GM19328 (cell line): ENCODE measurements around the gene IRF7.

Experiments used
- ATAC-seq: cut with Tn5 transposase; IDR thresholded peaks from one replicate; pipeline ENCODE4 v1.9.1; 2021; ENCODE audit warnings: mild to moderate bottlenecking, moderate library complexity; ENCODE audit not compliant: unreplicated experiment

The IRF7 gene

DNA sequence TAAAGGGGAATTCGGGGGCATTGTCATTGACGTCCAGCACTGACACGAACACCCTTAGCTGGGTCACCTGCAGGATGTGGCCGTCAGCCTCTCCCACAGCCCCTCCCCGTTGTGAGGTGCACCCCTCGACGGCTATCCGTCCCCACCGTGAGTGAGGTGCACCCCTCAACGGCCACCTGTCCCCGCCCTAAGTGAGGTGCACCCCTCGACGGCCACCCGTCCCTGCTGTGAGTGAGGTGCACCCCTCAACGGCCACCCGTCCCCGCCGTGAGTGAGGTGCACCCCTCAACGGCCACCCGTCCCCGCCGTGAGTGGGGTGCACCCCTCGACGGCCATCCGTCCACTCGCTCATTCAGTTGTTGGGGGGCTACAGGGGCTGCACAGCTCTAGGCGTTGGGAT is 6.1 kb upstream of the IRF7 start:
- no peak for ATAC-seq

DNA sequence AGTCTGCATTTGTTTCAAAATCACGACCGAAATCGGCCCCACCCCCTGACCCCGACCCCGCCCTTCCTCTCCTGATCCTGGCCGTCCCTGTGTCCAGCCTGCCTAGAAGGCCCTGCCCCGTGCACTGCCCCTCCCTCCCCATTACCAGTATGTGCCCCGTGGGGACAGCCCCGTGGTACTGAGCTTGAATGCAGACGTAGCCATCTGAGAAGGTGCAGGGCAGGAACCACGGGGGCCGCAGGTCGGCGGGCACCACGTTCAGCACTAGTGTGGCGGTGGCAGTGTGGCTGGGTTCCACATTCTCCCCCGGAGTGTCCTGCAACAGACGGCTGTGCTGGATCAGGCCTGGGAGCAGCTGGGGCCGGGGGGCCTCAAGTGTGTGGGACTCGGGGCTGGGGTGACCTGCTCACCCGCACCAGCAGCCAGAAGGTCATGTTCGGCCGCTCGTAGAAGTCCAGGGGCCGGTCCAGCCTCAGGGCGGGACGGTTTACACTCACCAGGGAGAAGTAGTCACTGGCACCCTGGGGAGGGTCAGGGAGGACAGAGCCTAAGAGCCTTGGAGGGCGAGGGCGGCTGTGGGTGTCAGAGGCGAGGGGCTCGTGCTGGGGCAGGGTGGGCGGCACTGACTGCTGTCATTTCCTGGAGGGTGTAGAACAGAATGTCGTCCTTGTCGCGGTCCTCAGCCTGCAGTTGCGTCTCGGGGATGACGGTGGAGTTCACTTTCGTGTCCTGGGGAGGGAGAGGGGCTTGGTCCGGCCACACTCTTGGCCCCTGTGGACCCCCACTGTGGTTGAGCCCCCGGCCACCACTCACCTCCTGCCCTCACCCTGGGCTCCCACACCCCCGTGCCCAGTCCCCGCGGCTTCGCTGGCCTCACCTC is 5.4 kb upstream of the IRF7 start:
- no peak for ATAC-seq

DNA sequence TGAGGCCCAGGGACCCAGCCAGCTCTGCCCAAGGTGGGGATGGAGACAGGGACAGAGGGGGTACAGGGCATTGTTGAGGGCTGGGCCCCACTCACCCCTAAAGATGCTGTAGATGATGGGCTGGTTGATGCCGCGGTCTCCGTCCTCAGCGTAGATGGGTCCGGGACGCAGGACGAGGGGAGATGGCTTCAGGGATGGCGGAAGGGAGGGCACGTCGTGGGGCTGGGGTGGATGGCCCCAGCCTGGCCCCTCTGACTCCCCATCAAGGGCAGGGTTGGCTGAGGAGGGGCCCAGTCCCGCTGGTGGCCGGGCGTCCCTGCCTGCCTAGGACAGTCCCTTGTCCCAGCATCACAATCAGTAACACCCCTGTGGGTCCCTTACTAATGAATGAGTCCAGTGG is 4.5 kb upstream of the IRF7 start:
- ATAC-seq = no peak

DNA sequence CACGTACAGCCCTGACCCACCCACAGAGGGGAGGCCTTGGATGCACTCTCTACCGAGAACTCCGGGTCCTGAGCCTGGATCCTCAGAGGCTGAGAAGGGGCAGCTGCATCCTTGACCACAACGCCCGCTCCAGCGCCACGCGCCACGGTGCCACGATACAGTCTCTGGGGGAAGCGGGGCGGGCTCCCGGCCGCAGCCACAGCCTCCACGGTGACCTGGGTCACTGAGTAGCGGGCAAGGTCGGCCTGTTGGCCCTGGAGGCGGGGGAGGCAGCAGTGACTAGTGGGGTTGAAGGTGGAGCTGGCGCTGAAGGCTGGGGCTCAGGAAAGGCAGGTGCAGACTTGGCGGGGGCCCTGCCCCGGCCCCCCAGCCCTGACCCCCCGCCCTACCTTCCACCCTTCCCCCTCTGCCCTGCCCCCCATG is 3.9 kb upstream of the IRF7 start:
- no peak for ATAC-seq

DNA sequence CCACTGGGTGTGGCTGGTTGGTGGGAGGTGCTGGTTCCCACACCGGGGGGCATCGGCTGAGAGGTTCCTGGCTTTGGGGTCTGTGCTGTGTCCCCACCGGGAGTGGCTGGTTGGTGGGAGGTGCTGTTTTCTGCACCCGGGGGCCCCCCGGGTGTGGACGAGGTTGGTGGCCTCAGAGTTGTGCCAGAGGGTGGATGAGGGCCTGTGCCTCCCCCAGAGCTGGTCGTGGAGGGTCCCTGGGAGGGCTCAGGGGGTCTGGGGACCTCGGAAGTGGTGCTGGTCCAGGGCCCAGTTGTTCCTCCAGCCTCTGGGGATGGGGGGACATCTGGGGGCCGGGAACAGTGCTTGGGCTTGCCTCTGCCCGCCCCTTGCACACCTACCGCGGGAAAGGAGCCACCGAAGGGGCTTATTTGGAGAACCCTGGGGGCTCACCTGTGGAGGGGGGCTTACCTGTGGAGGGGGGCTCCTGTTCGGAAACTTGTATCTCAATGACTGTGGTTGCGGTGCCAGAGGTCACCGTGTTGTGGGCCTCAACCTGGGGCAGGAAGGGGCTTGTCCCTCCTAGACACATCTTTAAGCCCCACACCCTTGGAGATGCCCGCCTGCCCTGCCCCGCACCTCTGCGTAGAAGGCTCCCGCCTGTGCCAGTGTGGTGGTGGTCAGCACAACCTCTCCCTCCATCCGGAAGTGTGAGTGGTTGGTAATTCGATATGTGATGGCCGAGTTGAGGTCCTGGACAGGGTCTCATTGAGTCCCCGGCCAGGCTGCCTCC is 3.3 kb upstream of the IRF7 start:
- no peak for ATAC-seq

DNA sequence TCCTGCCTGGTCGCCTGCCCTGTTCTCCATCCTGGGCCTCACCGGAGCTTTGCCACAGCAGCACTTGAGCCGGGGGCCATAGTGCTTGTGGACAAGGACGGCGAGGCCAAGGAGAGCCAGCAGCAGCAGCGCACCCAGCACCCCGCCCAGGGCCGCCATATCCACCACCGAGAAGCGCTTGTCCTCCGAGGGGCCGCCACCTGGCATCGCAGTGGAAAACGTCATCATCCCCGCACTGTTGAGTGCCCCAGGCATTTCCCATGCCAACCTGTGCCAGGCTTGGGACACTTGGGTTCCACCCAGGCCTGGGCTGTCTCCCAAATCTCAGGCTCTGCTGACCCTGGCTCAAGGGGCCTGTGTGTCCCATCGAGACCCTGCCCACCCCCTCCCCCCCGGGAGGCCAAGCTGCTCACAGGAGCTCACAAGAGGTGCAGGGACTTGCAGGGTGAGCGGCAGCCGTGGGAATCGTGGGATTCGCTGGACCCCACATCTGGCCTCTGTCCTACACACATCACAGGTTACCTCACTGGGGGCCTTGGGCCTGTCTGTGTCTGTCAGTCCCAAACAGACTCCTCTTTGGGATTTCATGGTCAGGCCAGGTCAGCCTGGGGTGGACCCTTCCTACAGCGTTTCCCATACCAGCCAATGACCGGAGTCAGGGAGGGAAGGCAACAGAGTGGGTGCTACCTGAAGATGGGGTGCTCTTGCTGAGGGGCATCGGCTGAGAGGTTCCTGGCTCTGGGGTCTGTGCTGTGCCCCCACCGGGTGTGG is 2.3 kb upstream of the IRF7 start:
- no peak for ATAC-seq

DNA sequence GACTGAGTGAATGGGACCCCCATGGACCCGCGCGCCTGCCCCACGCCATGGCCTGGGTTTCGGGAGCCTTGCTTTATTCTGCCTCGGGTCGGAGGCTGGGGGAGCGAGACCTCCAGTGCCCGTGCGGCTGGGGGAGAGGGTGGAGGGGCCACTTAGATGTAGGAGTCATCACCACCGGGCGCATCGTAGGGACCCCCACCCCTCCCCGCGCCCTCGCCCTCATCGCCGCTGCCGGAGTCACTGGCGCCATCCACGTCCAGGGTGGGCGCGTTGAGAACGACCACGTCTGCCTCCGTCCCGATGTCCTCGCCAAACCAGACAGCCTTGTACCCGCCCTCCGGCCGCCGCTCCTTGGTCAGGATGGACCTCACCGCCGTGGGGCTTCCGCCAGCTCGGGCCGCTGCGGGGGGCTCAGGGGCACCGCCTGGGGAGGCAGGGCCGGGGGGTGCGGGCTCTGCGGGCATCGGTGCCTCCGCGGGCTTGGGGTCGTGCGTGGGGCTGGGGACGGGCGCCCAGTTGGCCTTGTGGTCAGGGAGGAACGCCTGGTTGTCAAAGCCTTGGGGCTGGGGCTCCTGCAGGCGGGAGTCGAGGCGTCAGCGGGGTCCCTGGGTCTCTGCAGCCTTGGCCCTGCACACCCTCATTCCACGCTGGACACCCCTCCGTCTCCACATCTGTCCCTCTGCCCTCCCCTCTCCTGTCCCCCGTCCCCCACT is 1.6 kb upstream of the IRF7 start:
- no peak for ATAC-seq

DNA sequence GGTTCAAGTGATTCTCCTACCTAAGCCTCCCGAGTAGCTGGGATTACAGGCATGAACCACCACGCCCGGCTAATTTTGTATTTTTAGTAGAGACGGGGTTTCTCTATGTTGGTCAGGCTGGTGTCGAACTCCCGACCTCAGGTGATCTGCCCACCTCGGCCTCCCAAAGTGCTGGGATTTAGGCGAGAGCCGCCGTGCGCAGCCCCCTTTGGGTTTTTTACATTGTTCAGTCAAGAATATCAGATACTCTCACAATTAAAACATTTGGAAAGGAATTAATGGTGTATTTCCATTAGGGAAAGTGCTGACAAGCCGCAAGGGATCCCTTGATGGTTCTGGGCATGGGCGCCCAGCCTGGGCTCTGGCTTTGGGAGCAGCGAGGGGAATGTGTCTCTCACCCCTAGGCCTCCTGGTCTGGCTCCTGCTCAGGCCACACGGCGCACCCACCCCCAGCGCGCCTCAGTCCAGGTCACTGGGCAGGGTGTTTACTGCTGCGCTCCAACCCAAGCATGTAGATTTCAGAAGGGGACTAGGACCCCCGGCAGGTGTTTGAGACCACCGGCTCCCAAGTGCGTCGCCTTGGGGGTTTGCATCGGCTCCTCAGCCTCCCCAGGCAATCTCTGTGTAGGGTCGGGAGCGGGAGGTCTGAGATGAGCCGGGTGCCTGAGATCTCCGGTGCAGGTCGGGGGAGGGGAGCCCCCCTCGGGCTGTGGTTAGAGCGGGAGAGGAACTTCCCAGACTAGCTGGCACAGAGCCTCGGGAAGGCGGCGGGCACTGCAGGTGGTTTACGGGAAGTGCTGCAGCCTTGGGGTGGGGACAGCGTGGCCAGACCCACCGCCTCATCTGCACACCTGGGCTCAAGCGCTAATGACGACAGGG is 809 bp upstream of the IRF7 start:
- no peak for ATAC-seq

DNA sequence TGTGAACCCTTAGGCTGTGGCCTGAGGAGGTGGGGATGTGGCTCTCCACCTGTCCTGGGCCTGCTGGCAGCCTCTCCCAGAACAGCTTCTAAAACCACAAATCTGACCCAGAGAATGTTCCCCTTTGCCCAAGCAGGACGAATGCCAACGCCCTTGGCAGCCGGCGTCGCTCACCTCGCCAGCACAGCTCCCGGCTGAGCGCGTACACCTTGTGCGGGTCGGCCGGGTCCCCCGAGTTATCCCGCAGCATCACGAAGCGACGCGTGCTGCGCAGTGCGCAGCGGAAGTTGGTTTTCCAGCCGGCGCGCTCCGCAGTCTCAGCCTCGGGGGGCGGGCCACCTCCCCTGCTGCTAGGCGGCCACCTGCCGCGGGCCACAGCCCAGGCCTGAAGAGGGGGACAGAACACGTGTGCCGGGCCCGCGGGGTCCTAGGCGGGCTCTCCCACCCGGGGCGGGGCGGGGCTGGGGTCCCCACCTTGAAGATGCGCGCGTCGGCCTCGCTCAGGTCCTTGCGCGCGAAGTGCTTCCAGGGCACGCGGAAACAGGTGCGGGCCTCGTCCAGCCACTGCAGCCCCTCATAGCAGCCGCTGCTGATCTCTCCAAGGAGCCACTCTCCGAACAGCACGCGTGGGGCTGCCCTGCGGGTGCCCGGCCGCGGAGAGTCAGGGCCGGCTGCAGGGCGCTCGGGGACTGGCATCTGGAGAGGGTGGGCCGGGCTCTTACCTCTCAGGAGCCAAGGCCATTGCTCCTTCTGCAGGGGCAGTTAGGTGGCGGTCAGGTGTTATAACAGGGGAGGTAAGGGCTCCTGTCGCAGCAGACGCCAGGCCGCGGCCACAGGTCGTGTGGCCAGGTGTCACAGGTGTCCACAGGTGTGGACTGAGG is 887 bp downstream of the IRF7 start:
- no peak for ATAC-seq

DNA sequence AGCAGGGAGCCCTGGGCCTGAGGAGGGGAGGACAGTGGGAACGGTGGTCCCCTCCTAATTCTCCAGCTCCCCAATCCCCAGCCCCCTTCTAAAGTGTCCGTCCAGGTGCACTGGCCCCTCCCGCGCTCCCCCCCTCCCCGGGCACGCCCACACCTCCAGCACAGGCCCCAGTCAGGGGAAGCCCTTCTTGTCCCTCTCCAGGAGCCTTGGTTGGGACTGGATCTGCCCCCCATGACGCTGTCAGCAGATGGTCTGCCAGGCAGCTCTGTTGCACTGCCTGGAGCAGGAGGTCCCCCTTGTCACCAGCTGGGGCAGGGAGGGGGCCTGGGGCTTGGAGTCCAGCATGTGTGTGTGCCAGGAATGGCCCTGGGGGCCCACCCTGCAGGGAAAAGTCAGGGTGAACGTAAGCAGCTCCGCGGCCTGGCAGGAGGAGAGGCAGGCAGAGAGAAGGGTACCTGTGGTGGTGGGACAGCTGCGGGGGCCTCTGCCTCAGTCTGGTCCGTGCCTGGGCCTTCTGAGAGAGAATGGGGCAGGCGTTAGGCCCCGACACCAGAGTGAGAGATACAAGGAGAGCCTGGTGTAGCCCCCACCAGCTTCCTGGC is 1.6 kb downstream of the IRF7 start:
- no peak for ATAC-seq

DNA sequence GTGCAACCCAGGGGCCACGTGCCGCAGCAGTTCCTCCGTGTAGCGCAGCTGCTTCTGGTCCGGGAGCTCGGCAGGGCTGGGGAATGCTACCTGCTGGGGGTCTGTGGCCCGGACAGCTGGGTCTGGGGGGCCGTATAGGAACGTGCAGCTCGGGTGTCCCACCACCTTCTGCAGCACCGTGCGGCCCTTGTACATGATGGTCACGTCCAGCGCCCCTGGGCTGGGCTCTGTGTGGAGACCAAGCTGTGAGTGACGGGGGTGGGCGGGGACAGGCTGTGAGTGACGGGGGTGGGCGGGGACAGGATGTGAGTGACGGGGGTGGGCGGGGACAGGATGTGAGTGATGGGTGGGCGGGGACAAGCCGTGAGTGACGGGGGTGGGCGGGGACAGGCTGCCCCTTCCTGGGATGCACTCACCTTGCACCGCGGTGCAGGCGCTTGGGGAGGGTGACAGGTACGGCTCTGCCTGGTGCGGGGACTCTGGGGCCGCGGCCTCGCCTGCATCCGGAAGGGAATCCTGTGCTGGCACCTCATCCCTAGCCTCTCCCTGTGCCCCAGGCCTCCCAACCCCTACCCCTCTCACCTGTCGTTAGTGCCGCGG is 2.3 kb downstream of the IRF7 start:
- no peak for ATAC-seq

DNA sequence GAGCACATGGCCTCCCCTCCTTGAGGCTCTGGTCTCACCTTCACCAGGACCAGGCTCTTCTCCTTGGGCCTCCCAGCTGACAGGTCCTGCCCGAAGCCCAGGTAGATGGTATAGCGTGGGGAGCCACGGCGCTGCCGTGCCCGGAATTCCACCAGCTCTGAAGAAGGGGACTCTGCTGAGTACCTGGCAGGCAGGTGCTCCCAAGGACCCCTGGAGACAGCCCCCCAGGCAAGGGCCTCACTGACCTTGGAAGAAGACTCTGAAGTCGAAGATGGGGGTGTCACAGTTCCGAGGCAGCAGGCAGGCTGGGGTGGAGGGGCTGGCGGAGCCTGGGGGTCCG is 2.8 kb downstream of the IRF7 start:
- no peak for ATAC-seq

DNA sequence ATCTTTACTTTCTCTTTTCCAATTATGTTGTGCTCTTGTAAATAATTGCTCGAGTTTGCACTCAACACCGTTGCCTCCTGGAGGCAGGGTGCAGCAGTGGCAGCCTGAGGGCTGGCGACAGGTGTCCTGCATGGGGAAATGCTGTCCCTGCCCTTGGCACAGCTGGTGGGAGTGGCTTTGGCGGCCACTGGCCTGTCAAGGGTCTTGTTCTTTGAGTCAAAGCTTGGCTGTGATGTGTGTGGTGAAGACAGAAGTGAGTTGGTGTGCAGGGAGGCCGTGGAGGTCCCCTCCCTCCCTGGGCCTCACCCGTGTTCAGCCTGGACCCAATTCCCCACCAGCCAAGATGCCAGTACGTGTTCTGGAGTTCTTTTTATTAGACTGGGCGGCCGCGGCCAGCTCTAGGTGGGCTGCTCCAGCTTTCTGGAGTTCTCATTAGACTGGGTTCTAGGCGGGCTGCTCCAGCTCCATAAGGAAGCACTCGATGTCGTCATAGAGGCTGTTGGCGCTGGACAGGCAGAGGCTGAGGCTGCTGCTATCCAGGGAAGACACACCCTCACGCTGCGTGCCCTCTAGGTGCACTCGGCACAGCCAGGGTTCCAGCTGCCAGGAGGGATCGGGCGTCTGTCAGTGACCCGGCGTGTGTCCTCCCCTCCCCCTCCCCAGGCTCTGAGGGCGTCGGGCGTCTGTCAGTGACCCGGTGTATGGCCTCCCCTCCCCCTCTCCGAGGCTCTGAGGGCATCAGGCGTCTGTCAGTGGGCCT is 3.4 kb downstream of the IRF7 start:
- ATAC-seq = no peak

DNA sequence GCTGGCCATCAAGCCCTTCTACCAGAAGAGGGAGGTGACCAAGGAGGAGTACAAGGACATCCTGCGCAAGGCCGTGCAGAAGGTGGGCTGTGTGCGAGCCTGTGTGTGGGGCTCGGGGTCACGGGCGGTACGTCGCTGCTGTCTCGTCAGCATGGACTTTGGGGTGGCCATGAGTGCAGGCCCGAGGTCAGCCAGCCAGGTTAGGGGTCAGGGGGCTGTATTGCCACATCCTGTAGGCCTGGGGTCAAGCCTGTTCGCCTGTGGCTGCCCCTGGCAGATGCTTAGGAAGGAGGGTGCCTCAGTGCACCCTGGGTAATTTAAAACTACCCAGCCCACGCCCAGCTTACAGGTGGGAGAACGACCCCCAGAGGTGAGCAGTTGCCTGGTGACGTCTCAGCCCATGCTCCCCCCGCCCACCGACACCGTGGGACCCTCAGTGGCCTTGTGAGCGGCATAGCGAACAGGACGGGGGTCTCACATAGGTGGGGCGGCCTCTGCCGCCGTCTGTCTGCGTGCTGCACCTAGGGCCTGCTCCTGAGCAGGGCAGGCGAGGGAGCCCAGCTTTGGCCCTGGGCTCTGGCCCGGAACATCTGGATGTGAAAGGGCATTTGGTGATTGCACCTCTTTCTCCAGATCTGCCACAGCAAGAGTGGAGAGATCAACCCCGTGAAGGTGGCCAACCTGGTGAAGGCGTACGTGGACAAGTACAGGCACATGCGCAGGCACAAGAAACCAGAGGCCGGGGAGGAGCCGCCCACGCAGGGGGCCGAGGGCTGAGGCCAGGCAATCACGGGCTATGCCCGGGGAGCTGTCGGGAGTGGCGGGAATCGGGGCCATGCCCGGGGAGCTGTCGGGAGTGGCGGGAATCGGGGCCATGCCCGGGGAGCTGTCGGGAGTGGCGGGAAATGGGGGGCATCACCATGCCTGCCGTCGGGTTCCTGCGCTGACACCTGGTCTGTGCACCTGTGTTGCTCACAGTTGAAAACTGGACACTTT is 4.5 kb downstream of the IRF7 start:
- ATAC-seq = no peak

DNA sequence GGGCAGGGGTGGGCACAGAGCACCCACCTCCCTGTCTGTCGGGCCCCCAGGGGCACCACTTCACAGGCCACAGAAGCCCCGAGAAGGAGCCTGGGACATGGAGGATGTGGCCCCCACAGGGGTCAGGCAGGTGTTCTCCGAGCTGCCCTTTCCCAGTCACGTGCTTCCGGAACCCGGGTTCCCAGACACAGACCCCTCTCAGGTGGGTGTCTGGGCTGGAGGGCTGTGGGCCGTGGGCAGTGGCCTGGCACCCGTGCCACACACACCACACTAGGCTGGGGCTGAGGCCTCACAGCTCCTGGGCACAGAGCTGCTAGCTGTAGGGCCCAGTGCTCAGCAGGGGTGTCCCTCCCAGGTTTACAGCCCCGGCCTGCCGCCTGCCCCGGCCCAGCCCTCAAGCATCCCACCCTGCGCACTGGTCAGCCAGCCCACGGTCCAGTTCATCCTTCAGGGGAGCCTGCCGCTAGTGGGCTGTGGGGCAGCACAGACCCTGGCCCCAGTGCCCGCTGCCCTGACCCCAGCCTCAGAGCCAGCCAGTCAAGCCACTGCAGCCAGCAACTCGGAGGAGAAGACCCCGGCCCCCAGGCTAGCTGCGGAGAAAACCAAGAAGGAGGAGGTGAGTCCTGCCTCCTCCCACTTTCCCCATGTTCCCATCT is 5.5 kb downstream of the IRF7 start:
- ATAC-seq = no peak

DNA sequence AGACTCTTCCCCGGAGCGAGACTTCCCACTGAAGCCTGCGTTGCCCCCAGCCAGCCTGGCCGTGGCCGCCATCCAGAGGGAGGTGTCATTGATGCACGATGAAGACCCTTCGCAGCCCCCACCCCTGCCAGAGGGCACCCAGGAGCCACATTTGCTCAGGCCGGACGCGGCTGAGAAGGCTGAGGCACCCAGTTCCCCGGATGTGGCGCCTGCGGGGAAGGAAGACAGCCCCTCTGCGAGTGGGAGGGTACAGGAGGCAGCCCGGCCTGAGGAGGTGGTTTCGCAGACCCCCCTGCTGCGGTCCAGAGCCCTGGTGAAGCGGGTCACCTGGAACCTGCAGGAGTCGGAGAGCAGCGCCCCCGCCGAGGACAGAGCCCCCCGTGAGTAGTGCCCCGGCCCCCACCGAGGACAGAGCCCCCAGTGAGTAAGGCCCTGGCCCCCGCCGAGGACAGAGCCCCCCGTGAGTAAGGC is 6.4 kb downstream of the IRF7 start:
- no peak for ATAC-seq
